ENCODE results near the gene TMEM8B. TPM values are rescaled to one million over a fixed set of nuclear protein-coding genes. Genes with fewer than 3 reads are reported as not detected.

The TMEM8B gene
- total RNA-seq, 2 donors from 2014 or later: 14.6 to 24.2 TPM

- no peak for DNase-seq (ENCODE audit: low spot score)
- Histone ChIP-seq H3K9me3 (no peaks in the 10 kb centered on the region), H3K27ac (no peak overlapping the region), H3K27me3 (replicated peaks; ENCODE audit: insufficient read depth) (no peaks in the 10 kb centered on the region), H3K36me3 (peaks cover 4% of the 10 kb centered on the region), H3K4me1 (ENCODE audit: control insufficient read depth in 1 of 2, low read depth in 2 of 2) (peaks cover 7 to 14% of the 10 kb centered on the region in 2 donors), H3K4me3 (no peak overlapping the region)
- no peak for TF ChIP-seq CTCF (IDR thresholded peaks at IDR 0.05)
- no peak for ATAC-seq (ENCODE audit: insufficient number of reproducible peaks, low FRiP score, low read depth)
Observed at GRCh38 chr9:35852267-35852815, 23.3 kb downstream of the TMEM8B start.

- ATAC-seq (ENCODE audit: insufficient number of reproducible peaks, low FRiP score, low read depth): no peak
Observed at GRCh38 chr9:35852876-35853865, 24.1 kb downstream of the TMEM8B start.

GRCh38 chr9:35854091-35854762 is 25.2 kb downstream of the TMEM8B start:
- DNase-seq (ENCODE audit: low spot score) (no peak), ATAC-seq (ENCODE audit: insufficient number of reproducible peaks, low FRiP score, low read depth) (no peak)
- Histone ChIP-seq H3K4me1 (ENCODE audit: control insufficient read depth in 1 of 2, low read depth in 2 of 2) (no peaks in the 10 kb centered on the region), H3K4me3 (no peak overlapping the region), H3K27me3 (replicated peaks; ENCODE audit: insufficient read depth) (no peaks in the 10 kb centered on the region), H3K36me3 (peaks cover 4% of the 10 kb centered on the region), H3K9me3 (no peaks in the 10 kb centered on the region), H3K27ac (no peak overlapping the region)
- TF ChIP-seq CTCF (IDR thresholded peaks at IDR 0.05): no peak

More at GRCh38 chr9:35852876-35853865, 24.1 kb downstream of the TMEM8B start:
- H3K4me3 ChIP-seq: no peak overlapping the region
- H3K27me3 ChIP-seq (replicated peaks; ENCODE audit: insufficient read depth): no peaks in the 10 kb centered on the region
- no peaks in the 10 kb centered on the region for H3K9me3 ChIP-seq
- TF ChIP-seq CTCF (IDR thresholded peaks at IDR 0.05): no peak
- peaks cover 4% of the 10 kb centered on the region for H3K36me3 ChIP-seq
- H3K27ac ChIP-seq: no peak overlapping the region
- peaks cover 1 to 6% of the 10 kb centered on the region in 2 donors for H3K4me1 ChIP-seq (ENCODE audit: control insufficient read depth in 1 of 2, low read depth in 2 of 2)
- no peak for DNase-seq (ENCODE audit: low spot score)

- no peak for DNase-seq (ENCODE audit: low spot score)
- no peak for TF ChIP-seq CTCF (IDR thresholded peaks at IDR 0.05)
- Histone ChIP-seq H3K27me3 (replicated peaks; ENCODE audit: insufficient read depth) (no peaks in the 10 kb centered on the region), H3K27ac (no peak overlapping the region), H3K9me3 (no peaks in the 10 kb centered on the region), H3K36me3 (peaks cover 4% of the 10 kb centered on the region), H3K4me3 (no peak overlapping the region), H3K4me1 (ENCODE audit: control insufficient read depth in 1 of 2, low read depth in 2 of 2) (no peaks in the 10 kb centered on the region)
- ATAC-seq (ENCODE audit: insufficient number of reproducible peaks, low FRiP score, low read depth): no peak
Observed at GRCh38 chr9:35856206-35856605, 27.2 kb downstream of the TMEM8B start.

GRCh38 chr9:35856882-35857281 is 27.9 kb downstream of the TMEM8B start:
- no peak for ATAC-seq (ENCODE audit: insufficient number of reproducible peaks, low FRiP score, low read depth)
- Histone ChIP-seq H3K36me3 (peaks cover 4% of the 10 kb centered on the region), H3K27me3 (replicated peaks; ENCODE audit: insufficient read depth) (no peaks in the 10 kb centered on the region), H3K4me1 (ENCODE audit: control insufficient read depth in 1 of 2, low read depth in 2 of 2) (no peaks in the 10 kb centered on the region), H3K27ac (no peak overlapping the region), H3K4me3 (no peak overlapping the region), H3K9me3 (no peaks in the 10 kb centered on the region)
- TF ChIP-seq CTCF (IDR thresholded peaks at IDR 0.05): no peak
- no peak for DNase-seq (ENCODE audit: low spot score)

All from thoracic aorta (tissue), 2 donors.